ENCODE data around the gene KRTAP5-11. TPM values are rescaled to one million over a fixed set of nuclear protein-coding genes. Genes with fewer than 3 reads are reported as not detected.
"Not testable (repeated sequence)": the region's sequence is repeated elsewhere in the genome, so short reads cannot be mapped to it uniquely, and the experiment has no call there.

The KRTAP5-11 gene
- total RNA-seq, 1 donor from 2014 or later: not detected

DNA sequence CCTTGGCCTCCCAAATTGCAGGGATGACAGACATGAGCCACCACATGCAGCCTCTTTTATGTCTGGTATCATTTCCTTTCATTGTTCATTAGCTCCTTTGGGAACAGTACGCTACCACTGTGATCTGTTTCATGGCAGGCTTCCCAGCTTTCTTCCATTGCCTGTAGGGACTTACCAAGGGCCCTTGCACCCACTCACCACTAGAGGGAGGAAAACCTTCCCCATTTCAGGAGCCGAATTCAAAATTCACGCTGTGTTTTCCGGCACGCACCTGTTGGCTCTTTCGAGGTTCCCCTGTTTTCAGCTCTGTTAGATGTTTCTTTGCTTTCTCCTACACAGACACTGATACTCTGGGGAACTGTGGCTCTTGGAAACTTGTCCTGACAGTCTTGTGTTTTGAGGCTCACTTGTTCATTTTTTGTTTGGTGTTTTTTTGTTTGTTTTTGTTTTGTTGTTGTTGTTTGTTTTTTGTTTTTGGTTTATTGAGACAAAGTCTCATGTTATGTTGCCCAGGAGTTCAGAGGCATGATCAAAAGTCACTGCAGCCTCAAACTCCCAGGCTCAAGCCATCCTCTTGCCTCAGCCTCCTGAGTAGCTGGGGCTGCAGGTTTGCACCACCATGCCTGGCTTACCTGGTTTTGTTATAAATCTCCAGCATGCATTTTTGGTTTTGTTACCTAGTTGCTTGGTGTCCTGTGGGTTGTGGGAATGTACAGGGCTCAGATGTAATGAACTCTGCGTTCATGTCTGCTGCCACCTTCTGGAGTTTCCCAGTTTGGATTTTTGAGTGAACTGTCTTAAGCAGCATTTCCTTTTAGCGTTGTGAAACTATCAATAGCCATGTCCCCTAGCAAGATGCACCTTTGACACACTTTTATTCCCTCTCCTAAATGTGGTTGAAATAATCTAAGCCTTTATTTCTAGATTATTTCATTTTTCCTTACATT is 2.3 kb downstream of the KRTAP5-11 start:
- DNase-seq (ENCODE audit: low spot score in 2 of 2): peak in 1 of 2 donors; percentile 67
- no peak overlapping the region for H3K4me3 ChIP-seq
- TF ChIP-seq, protein P1, sequence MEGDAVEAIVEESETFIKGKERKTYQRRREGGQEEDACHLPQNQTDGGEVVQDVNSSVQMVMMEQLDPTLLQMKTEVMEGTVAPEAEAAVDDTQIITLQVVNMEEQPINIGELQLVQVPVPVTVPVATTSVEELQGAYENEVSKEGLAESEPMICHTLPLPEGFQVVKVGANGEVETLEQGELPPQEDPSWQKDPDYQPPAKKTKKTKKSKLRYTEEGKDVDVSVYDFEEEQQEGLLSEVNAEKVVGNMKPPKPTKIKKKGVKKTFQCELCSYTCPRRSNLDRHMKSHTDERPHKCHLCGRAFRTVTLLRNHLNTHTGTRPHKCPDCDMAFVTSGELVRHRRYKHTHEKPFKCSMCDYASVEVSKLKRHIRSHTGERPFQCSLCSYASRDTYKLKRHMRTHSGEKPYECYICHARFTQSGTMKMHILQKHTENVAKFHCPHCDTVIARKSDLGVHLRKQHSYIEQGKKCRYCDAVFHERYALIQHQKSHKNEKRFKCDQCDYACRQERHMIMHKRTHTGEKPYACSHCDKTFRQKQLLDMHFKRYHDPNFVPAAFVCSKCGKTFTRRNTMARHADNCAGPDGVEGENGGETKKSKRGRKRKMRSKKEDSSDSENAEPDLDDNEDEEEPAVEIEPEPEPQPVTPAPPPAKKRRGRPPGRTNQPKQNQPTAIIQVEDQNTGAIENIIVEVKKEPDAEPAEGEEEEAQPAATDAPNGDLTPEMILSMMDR (IDR thresholded peaks at IDR 0.05): peak; percentile 27 to 72 (median 66)
- no peaks in the 10 kb centered on the region for H3K36me3 ChIP-seq
- intact Hi-C loops (cut with DNase I): no loop called here
- no peaks in the 10 kb centered on the region for H3K4me1 ChIP-seq
- no peaks in the 10 kb centered on the region for H3K27me3 ChIP-seq
- H3K27ac ChIP-seq: no peak overlapping the region
- H3K9me3 ChIP-seq: no peaks in the 10 kb centered on the region

DNA sequence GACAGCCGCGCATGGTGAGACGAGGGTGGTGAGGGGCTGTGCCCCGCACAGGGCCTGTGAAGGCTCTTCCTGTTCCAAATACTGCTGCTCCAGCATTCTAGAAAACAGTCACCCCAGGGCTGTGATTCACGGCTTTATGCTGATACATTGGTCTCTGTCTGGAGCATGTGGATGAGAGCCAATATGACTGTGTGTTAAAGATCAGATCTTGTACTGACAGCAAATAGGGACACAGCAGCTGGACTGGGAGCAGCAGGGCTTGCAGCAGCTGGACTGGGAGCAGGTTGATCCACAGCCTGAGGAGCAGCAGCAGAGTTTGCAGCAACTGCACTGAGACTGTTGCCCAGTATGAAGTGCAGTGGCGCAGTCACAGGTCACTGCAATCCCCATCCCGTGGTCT is 3.2 kb downstream of the KRTAP5-11 start:
- H3K36me3 ChIP-seq; intact Hi-C loops (cut with DNase I); H3K4me3 ChIP-seq; H3K4me1 ChIP-seq; H3K27ac ChIP-seq; DNase-seq (ENCODE audit: low spot score in 2 of 2); H3K9me3 ChIP-seq; H3K27me3 ChIP-seq: not testable (repeated sequence)

DNA sequence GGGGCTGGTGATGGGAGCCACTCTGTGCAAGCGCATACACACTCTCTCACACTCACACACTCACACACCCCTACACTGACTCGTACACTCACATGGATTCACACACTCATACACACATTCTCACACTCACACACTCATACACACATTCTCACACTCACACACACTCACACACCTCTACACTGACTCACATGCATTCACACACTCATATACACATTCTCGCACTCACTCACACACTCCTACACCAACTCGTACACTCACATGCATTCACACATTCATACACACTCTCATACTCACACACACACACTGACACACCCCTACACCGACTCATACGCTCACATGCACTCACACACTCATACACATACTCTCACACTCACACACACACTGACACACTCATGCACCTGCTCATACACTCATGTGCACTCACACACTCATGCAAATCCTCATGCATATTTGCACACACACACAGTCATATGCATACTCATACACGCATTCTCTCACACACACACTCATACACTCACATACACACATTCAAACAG is 5.1 kb downstream of the KRTAP5-11 start:
- intact Hi-C loops (cut with DNase I): no loop called here
- H3K4me1 ChIP-seq: no peaks in the 10 kb centered on the region
- no peaks in the 10 kb centered on the region for H3K36me3 ChIP-seq
- TF ChIP-seq, protein P1 (IDR thresholded peaks at IDR 0.05): no peak
- H3K4me3 ChIP-seq: no peak overlapping the region
- no peak for DNase-seq (ENCODE audit: low spot score in 2 of 2)
- H3K27ac ChIP-seq: no peak overlapping the region
- H3K9me3 ChIP-seq: no peaks in the 10 kb centered on the region
- H3K27me3 ChIP-seq: no peaks in the 10 kb centered on the region

DNA sequence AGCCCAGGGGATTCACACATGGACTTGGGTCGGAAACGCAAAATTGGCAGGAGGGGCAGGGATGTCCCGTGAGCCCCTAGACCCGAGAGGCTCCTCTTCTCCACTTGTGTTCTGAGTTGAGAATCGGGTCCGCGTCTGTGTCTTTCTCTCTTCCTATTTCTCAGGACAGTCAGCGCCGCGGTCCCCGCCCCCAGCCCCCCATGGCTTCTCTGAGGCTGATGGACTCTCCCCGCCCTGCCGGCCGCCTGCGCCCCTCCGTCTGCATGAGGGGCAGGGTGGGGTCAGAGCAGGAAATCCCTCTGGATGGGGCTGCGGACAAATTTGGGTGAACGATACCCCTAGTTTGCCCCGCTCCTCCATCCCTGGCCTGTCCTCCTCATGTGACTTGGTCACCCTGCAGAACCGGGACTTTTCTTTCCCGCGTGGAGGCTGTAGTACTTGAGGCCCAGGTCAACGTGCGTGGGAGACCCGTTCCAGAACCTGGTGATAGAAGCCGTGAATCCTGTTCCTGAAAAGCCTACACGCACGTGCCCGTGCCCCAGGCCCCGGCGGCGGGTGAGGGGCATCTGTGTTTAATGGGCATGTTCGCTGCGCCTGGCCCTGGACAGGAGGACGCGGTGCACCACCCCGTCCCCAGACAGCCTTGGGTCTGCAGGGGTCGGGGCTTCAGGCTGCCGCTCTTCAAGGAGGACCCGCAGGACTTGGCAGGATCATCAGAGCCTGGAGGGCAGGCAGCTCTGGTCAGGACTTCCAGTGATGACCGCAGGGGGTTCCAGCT is 5.8 kb downstream of the KRTAP5-11 start:
- intact Hi-C loops (cut with DNase I); DNase-seq (ENCODE audit: low spot score in 2 of 2); H3K4me1 ChIP-seq; H3K27ac ChIP-seq; H3K9me3 ChIP-seq; H3K36me3 ChIP-seq; H3K4me3 ChIP-seq; H3K27me3 ChIP-seq: not testable (repeated sequence)

DNA sequence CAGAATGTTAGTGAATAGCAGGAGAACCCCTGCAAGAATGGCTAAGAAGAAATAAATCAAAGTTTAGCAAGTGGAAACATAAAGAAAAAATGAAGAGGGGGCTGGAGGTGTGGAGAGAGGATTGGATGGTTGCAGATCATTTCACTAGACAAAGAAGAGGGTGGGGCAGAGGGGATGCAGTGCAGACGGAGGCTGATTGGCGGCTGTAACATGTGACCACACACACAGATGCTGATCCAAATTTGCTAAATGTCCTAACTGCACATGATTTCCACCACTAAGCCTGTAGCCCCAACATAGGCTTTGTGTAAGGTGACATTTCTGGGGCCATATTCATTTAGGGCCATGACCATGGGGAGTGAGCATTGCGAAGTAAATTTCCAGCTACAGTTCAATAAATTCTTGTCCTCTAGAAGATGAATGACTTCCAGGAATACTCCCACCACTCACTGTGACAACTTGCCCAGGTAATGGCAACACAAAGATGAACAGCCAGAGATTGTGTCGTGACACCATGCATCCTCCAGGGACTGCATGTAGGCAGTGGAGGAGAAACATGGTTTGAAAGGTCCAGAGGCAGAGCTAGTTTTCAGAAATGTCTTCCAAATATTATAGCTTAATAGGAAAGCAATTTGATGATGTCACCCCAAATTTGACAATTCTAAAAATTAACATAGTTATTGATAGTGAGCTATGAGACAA is 6.8 kb downstream of the KRTAP5-11 start:
- Histone ChIP-seq H3K9me3 (no peaks in the 10 kb centered on the region), H3K4me1 (no peaks in the 10 kb centered on the region), H3K36me3 (no peaks in the 10 kb centered on the region), H3K27ac (no peak overlapping the region), H3K27me3 (no peaks in the 10 kb centered on the region), H3K4me3 (no peak overlapping the region)
- intact Hi-C loops (cut with DNase I): no loop called here
- TF ChIP-seq, protein P1 (IDR thresholded peaks at IDR 0.05): no peak
- DNase-seq (ENCODE audit: low spot score in 2 of 2): no peak

DNA sequence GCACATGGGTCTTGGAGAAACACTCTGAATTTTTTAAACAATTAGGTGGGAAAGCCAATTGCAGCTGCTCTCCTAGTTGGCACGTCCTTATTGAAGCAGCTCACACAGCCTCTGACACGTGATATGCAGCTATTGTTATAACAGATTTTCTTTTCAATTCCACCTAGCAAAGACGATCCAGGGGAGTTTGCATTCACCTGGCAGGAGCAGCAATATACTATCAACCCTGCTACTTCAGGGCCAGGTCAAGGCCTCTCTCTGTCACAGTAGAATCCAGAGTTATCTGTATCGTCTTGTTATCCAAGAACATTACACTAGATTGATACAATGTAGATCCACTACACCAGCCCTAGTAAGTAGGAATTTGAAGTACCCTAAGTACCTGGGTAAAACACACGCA is 8.3 kb downstream of the KRTAP5-11 start:
- TF ChIP-seq, protein P1 (IDR thresholded peaks at IDR 0.05): no peak
- Histone ChIP-seq H3K9me3 (no peaks in the 10 kb centered on the region), H3K4me3 (no peak overlapping the region), H3K36me3 (no peaks in the 10 kb centered on the region), H3K27ac (no peak overlapping the region), H3K27me3 (no peaks in the 10 kb centered on the region), H3K4me1 (no peaks in the 10 kb centered on the region)
- intact Hi-C loops (cut with DNase I): no loop called here
- no peak for DNase-seq (ENCODE audit: low spot score in 2 of 2)

Data from ascending aorta (tissue), 2 donors.